NCI-H1092 treated with DMSO at 0.1 percent for 48 hours (cell line): ENCODE data around the gene MYOF.
"Not testable (repeated sequence)": the region's sequence is repeated elsewhere in the genome, so short reads cannot be mapped to it uniquely, and the experiment has no call there.

Experiments
- DNase-seq: peaks from one replicate; lab custom pipeline; 2025; lab: John Stamatoyannopoulos, UW

MYOF gene

GRCh38 chr10:93431361-93431760 lies 50.8 kb downstream of the MYOF start:
- DNase-seq: no peak

- no peak for DNase-seq
Measured at GRCh38 chr10:93425861-93426260, 56.3 kb downstream of the MYOF start.

GRCh38 chr10:93422118-93422517 lies 60.0 kb downstream of the MYOF start:
- DNase-seq: no peak

GRCh38 chr10:93420944-93421825 lies 60.9 kb downstream of the MYOF start:
- DNase-seq: no peak

GRCh38 chr10:93420091-93420490 lies 62.0 kb downstream of the MYOF start:
- DNase-seq: no peak

GRCh38 chr10:93419016-93419415 lies 63.1 kb downstream of the MYOF start:
- not testable (repeated sequence) for DNase-seq

- no peak for DNase-seq
Measured at GRCh38 chr10:93417921-93418320, 64.2 kb downstream of the MYOF start.

GRCh38 chr10:93417266-93417665 lies 64.9 kb downstream of the MYOF start:
- DNase-seq: peak; percentile 76

GRCh38 chr10:93416824-93417223 lies 65.3 kb downstream of the MYOF start:
- no peak for DNase-seq

GRCh38 chr10:93415693-93416092 lies 66.4 kb downstream of the MYOF start:
- DNase-seq: no peak

GRCh38 chr10:93413252-93413689 lies 68.9 kb downstream of the MYOF start:
- no peak for DNase-seq

GRCh38 chr10:93412801-93413200 lies 69.3 kb downstream of the MYOF start:
- no peak for DNase-seq

- DNase-seq: no peak
Measured at GRCh38 chr10:93410697-93411348, 71.3 kb downstream of the MYOF start.

- no peak for DNase-seq
Measured at GRCh38 chr10:93408783-93409182, 73.4 kb downstream of the MYOF start.

- no peak for DNase-seq
Measured at GRCh38 chr10:93406364-93407145, 75.6 kb downstream of the MYOF start.

- DNase-seq: no peak
Measured at GRCh38 chr10:93404048-93404354, 78.1 kb downstream of the MYOF start.

GRCh38 chr10:93403152-93404047 lies 78.7 kb downstream of the MYOF start:
- no peak for DNase-seq

- DNase-seq: no peak
Measured at GRCh38 chr10:93402192-93402591, 79.9 kb downstream of the MYOF start.

- DNase-seq: no peak
Measured at GRCh38 chr10:93398528-93398927, 83.6 kb downstream of the MYOF start.

GRCh38 chr10:93397020-93397419 lies 85.1 kb downstream of the MYOF start:
- DNase-seq: no peak

GRCh38 chr10:93393211-93393610 lies 88.9 kb downstream of the MYOF start:
- DNase-seq: no peak

GRCh38 chr10:93392121-93392520 lies 90.0 kb downstream of the MYOF start:
- no peak for DNase-seq
